ENCODE measurements around the gene ARPIN. TPM values are rescaled to one million over a fixed set of nuclear protein-coding genes. Genes with fewer than 3 reads are reported as not detected.
A peak's percentile ranks its signal among the peaks of the same experiment; 100 is the strongest.

The ARPIN gene
- total and polyA plus RNA-seq, 2 experiments from 2014 or later: 0.79 to 2.8 TPM

GRCh38 chr15:89845305-89845893 is 67.4 kb downstream of the ARPIN start (continued):
- TF ChIP-seq ZNF462 (CRISPR knock-in tag; IDR thresholded peaks at IDR 0.05) (no peak), JUNB (IDR thresholded peaks at IDR 0.05; ENCODE audit: unreplicated experiment) (no peak), NANOG (IDR thresholded peaks at IDR 0.05; ENCODE audit: borderline replicate concordance) (no peak), EZH2 (IDR thresholded peaks at IDR 0.05; ENCODE audit: low read depth, unreplicated experiment) (no peak), STAT1 (IDR thresholded peaks at IDR 0.05; ENCODE audit: unreplicated experiment) (no peak), CREB1 (CRISPR knock-in tag; IDR thresholded peaks at IDR 0.05; ENCODE audit: low read depth) (no peak), EZH2phosphoT487 (IDR thresholded peaks at IDR 0.05; ENCODE audit: unreplicated experiment) (no peak), ZNF114 (CRISPR knock-in tag; IDR thresholded peaks at IDR 0.05) (no peak), POLR2AphosphoS5 (IDR thresholded peaks at IDR 0.05; ENCODE audit: low read depth) (no peak)
- TF ChIP-seq, protein P1, sequence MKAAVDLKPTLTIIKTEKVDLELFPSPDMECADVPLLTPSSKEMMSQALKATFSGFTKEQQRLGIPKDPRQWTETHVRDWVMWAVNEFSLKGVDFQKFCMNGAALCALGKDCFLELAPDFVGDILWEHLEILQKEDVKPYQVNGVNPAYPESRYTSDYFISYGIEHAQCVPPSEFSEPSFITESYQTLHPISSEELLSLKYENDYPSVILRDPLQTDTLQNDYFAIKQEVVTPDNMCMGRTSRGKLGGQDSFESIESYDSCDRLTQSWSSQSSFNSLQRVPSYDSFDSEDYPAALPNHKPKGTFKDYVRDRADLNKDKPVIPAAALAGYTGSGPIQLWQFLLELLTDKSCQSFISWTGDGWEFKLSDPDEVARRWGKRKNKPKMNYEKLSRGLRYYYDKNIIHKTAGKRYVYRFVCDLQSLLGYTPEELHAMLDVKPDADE (IDR thresholded peaks at IDR 0.05): no peak

Small RNA genes within 50 kb of the gene (microRNA-seq; reads per million reads assigned to microRNA genes)
- gene MIR5009 (not detected), gene MIR5094 (not detected)

Small RNA genes within 50 kb of the gene (small RNA-seq; reads per million reads assigned to genes)
- gene MIR5009 (ENCODE audit: low replicate concordance): not detected
- 0.25 reads per million, percentile 4 among the genes with 10 or more reads in this experiment for gene MIR5094 (ENCODE audit: low replicate concordance)
- gene RNU6-1111P (ENCODE audit: low replicate concordance): not detected
- not detected for gene RNU7-111P (ENCODE audit: low replicate concordance)

Other genes starting within 250 kb of the ARPIN start
- gene PLIN1, start 233.6 kb downstream of the ARPIN start, total RNA-seq (2014; rRNA removed; shearing (Covaris generic)): 0.50 and 0.90 TPM in 2 replicates
- gene PLIN1, start 233.6 kb downstream of the ARPIN start, polyA plus RNA-seq (2016; fragmentation: Nextera tagmentation; extraction: Ambion mirVana): 0.21 and 0.45 TPM in 2 replicates
- 4.5 and 4.8 TPM in 2 replicates for gene PEX11A, start 222.2 kb downstream of the ARPIN start, total RNA-seq (2014; rRNA removed; shearing (Covaris generic))
- gene PEX11A, start 222.2 kb downstream of the ARPIN start, polyA plus RNA-seq (2016; fragmentation: Nextera tagmentation; extraction: Ambion mirVana): 2.1 and 3.9 TPM in 2 replicates
- gene WDR93, start 222.1 kb downstream of the ARPIN start, total RNA-seq (2014; rRNA removed; shearing (Covaris generic)): 0.14 TPM in 1 of 2 replicates, not detected in the other
- not detected in 2 replicates for gene WDR93, start 222.1 kb downstream of the ARPIN start, polyA plus RNA-seq (2016; fragmentation: Nextera tagmentation; extraction: Ambion mirVana)
- 0.21 TPM in 1 of 2 replicates, not detected in the other for gene MESP1, start 161.7 kb downstream of the ARPIN start, total RNA-seq (2014; rRNA removed; shearing (Covaris generic))
- 0.91 TPM in 1 of 2 replicates, not detected in the other for gene MESP1, start 161.7 kb downstream of the ARPIN start, polyA plus RNA-seq (2016; fragmentation: Nextera tagmentation; extraction: Ambion mirVana)
- gene MESP2, start 136.6 kb downstream of the ARPIN start, total RNA-seq (2014; rRNA removed; shearing (Covaris generic)): 0.16 and 1.3 TPM in 2 replicates
- 0.24 and 0.68 TPM in 2 replicates for gene MESP2, start 136.6 kb downstream of the ARPIN start, polyA plus RNA-seq (2016; fragmentation: Nextera tagmentation; extraction: Ambion mirVana)
- gene ANPEP, start 98.1 kb downstream of the ARPIN start, total RNA-seq (2014; rRNA removed; shearing (Covaris generic)): 0.58 and 0.80 TPM in 2 replicates
- gene ANPEP, start 98.1 kb downstream of the ARPIN start, polyA plus RNA-seq (2016; fragmentation: Nextera tagmentation; extraction: Ambion mirVana): 0.87 and 1.8 TPM in 2 replicates
- gene AP3S2, start 19.0 kb downstream of the ARPIN start, total RNA-seq (2014; rRNA removed; shearing (Covaris generic)): 90.8 and 93.3 TPM in 2 replicates
- 8.5 and 9.4 TPM in 2 replicates for gene AP3S2, start 19.0 kb downstream of the ARPIN start, polyA plus RNA-seq (2016; fragmentation: Nextera tagmentation; extraction: Ambion mirVana)
- 16.7 and 18.2 TPM in 2 replicates for gene ZNF710, start 88.4 kb upstream of the ARPIN start, total RNA-seq (2014; rRNA removed; shearing (Covaris generic))
- gene ZNF710, start 88.4 kb upstream of the ARPIN start, polyA plus RNA-seq (2016; fragmentation: Nextera tagmentation; extraction: Ambion mirVana): 15.9 and 16.0 TPM in 2 replicates
- 63.6 and 64.0 TPM in 2 replicates for gene IDH2, start 189.5 kb upstream of the ARPIN start, total RNA-seq (2014; rRNA removed; shearing (Covaris generic))
- 54.9 and 58.1 TPM in 2 replicates for gene IDH2, start 189.5 kb upstream of the ARPIN start, polyA plus RNA-seq (2016; fragmentation: Nextera tagmentation; extraction: Ambion mirVana)